Activated CD4-positive, alpha-beta T cell treated with anti-CD3 and anti-CD28 coated beads, Interleukin-2, amount 50 U/mL, for 24 hours (primary cell): ENCODE results near the gene MYO7B.

ENCODE experiments used
- DNase-seq, 2 donors: peaks; one replicate each; pipeline ENCODE4 v3.0.0-alpha.2; 2020; ENCODE audit warnings: low read depth in 1 of 2, low spot score in 1 of 2

MYO7B gene

GRCh38 chr2:127535422-127535901 lies at the start of gene MYO7B:
TSS of gene MYO7B (plus strand) at chr2:127535683. CDS start at chr2:127559723, 24,040 bp downstream.
- DNase-seq, result no peak

- DNase-seq, result no peak
These were observed 49.8 kb upstream of the MYO7B start for GRCh38 chr2:127485694-127486071.

GRCh38 chr2:127486247-127487058 lies 49.0 kb upstream of the MYO7B start:
- no peak for DNase-seq

- DNase-seq, result no peak
These were observed 45.2 kb upstream of the MYO7B start for GRCh38 chr2:127490283-127490682.

GRCh38 chr2:127498386-127498785 lies 37.1 kb upstream of the MYO7B start:
- DNase-seq, result no peak

- no peak for DNase-seq
These were observed 32.0 kb upstream of the MYO7B start for GRCh38 chr2:127503491-127503890.

GRCh38 chr2:127504552-127505430 lies 30.7 kb upstream of the MYO7B start:
- DNase-seq, result no peak

GRCh38 chr2:127506510-127506909 lies 29.0 kb upstream of the MYO7B start:
- no peak for DNase-seq

GRCh38 chr2:127508023-127508630 lies 27.4 kb upstream of the MYO7B start:
- no peak for DNase-seq

- no peak for DNase-seq
These were observed 26.9 kb upstream of the MYO7B start for GRCh38 chr2:127508631-127509034.

- no peak for DNase-seq
These were observed 25.4 kb upstream of the MYO7B start for GRCh38 chr2:127510073-127510472.

- DNase-seq, result no peak
These were observed 24.3 kb upstream of the MYO7B start for GRCh38 chr2:127511090-127511695.

- no peak for DNase-seq
These were observed 23.6 kb upstream of the MYO7B start for GRCh38 chr2:127511917-127512316.

- no peak for DNase-seq
These were observed 23.1 kb upstream of the MYO7B start for GRCh38 chr2:127512362-127512761.

GRCh38 chr2:127514076-127514475 lies 21.4 kb upstream of the MYO7B start:
- no peak for DNase-seq

- DNase-seq, result no peak
These were observed 21.0 kb upstream of the MYO7B start for GRCh38 chr2:127514485-127514884.

GRCh38 chr2:127515383-127515915 lies 20.0 kb upstream of the MYO7B start:
- DNase-seq, result no peak

- no peak for DNase-seq
These were observed 19.3 kb upstream of the MYO7B start for GRCh38 chr2:127516041-127516762.

- no peak for DNase-seq
These were observed 18.0 kb upstream of the MYO7B start for GRCh38 chr2:127517465-127517864.

- DNase-seq, result no peak
These were observed 15.1 kb upstream of the MYO7B start for GRCh38 chr2:127520424-127520823.
